Measurements from ENCODE around the gene MBIP.
"Not testable (repeated sequence)": the region's sequence is repeated elsewhere in the genome, so short reads cannot be mapped to it uniquely, and the experiment has no call there.

Gene MBIP

DNA sequence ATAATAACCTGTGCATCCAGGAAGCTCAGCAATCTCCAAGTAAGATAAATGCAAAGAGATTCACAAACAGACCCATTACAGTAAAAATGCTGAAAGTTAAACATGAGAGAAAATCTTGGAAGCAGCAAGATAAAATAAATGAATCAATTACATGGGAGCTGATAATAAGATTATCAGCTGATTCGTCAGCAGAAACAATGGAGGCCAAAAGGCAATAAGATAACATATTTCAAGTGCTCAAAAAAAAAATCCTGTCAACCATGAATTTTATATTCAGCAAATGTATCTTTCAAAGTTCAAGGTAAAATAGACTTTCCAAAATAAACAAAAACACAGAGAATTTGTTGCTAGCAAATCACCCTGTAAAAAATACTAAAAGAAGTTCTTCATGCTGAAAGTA is 36.4 kb upstream of the MBIP start:
- no peak overlapping the region for H3K4me3 ChIP-seq (replicated peaks; ENCODE audit: low read depth, low read length)
- TF ChIP-seq, protein P1, sequence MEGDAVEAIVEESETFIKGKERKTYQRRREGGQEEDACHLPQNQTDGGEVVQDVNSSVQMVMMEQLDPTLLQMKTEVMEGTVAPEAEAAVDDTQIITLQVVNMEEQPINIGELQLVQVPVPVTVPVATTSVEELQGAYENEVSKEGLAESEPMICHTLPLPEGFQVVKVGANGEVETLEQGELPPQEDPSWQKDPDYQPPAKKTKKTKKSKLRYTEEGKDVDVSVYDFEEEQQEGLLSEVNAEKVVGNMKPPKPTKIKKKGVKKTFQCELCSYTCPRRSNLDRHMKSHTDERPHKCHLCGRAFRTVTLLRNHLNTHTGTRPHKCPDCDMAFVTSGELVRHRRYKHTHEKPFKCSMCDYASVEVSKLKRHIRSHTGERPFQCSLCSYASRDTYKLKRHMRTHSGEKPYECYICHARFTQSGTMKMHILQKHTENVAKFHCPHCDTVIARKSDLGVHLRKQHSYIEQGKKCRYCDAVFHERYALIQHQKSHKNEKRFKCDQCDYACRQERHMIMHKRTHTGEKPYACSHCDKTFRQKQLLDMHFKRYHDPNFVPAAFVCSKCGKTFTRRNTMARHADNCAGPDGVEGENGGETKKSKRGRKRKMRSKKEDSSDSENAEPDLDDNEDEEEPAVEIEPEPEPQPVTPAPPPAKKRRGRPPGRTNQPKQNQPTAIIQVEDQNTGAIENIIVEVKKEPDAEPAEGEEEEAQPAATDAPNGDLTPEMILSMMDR (IDR thresholded peaks at IDR 0.05; ENCODE audit: low read depth, low read length, missing control alignments), result no peak
- no peak for DNase-seq (ENCODE audit: extremely low read depth, low read depth)

DNA sequence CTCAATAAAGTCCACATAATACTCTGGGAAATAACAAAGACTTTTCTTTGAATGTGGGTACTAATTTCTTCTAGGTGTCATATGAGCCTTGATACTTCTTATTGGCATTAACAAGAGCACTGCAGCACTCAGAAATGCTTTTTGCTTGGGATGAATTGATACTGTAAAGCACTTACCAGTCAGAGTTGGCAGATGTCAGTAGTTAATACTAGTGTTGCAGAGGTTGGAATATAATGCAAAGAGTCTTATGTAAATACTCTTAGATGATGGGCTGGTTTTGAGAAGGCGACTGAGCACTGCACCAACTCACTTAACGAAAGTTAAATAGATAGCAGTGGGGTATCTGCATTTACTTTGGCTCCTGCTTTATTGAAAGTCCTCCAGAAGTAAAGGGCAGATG is 25.6 kb upstream of the MBIP start:
- DNase-seq (ENCODE audit: extremely low read depth, low read depth), result no peak

DNA sequence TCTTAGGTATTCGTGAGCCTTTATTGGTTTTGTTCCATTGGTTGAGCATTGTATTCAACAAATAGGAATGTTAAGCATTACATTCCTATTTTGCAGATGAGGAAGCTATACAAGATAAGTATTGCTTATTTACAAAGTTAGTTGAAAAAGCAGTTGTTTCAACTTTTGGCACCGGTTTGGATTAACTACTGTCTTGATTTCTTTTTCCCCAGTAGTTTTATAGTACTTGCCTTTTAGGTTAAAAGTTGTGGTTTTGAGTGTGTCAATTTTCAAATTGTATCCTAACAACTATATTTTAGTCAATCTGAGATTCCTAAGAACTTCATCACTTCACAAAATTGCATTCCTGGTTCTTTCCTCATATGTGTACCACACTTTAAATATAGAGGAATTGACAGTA is 23.8 kb upstream of the MBIP start:
- DNase-seq (ENCODE audit: extremely low read depth, low read depth), result no peak

More for the DNA sequence above, 25.6 kb upstream of the MBIP start:
- no peak overlapping the region for H3K4me3 ChIP-seq (replicated peaks; ENCODE audit: low read depth, low read length)
- TF ChIP-seq, protein P1 (IDR thresholded peaks at IDR 0.05; ENCODE audit: low read depth, low read length, missing control alignments), result no peak

DNA sequence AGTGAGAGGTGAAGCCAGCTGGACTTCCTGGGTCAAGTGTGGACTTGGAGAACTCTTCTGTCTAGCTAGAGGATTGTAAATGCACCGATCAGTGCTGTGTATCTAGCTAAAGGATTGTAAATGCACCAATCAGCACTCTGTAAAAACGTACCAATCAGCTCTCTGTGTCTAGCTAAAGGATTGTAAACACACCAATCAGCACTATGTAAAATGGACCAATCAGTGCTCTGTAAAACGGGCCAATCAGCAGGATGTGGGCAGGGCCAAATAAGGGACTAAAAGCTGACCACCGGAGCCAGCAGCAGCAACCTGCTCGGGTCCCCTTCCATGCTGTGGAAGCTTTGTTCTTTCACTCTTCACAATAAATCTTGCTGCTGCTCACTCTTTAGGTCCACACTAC is 21.4 kb upstream of the MBIP start:
- DNase-seq (ENCODE audit: extremely low read depth, low read depth); H3K4me3 ChIP-seq (replicated peaks; ENCODE audit: low read depth, low read length): not testable (repeated sequence)

More for the DNA sequence above, 23.8 kb upstream of the MBIP start:
- no peak overlapping the region for H3K4me3 ChIP-seq (replicated peaks; ENCODE audit: low read depth, low read length)
- TF ChIP-seq, protein P1 (IDR thresholded peaks at IDR 0.05; ENCODE audit: low read depth, low read length, missing control alignments), result no peak

DNA sequence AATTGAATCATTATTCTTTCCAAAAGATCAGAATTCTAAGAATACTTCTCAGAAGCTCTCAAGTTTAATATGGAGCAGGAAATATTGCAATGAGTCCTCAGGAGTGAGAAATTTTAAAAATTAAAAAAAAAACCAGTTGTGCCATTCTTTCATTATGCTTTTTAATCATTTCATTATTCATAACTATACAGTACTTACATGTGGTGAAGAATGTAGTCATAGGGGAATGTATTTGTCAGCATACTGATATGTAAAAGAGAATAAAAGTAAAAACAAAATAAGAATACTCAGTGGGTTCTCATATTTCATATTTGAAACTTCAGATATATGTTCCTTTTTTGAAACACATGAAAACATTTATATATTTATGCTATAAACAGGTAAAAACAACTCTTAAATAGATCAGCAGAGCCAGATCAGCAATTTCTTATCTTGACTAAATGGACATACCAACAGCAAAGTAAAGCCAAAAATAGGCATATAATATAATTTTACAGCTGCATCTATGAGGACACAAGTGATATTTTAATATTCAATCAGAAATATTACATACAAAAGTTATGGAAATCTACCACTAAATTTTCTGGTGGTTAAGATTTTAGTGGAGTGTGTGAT is 19.9 kb upstream of the MBIP start:
- no peak for DNase-seq (ENCODE audit: extremely low read depth, low read depth)

DNA sequence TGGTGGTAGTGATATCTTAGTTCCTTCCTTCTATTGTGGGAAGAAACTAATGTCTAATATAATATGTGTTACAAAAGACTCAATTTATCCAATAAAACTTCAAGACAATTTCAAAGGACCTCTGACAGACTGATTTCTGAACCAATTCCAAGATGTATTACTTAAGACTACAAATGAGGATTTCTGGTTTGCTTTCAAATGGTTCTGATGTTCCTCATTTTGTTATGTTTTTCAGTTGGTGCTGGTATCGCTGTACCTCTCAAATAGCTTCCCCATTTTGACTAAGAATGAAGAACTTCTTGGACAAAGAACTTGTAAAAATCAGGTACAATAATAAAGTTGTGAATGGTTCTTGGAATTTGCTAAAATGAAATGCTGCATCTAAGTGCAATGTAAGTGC is 19.4 kb upstream of the MBIP start:
- H3K4me3 ChIP-seq (replicated peaks; ENCODE audit: low read depth, low read length), result no peak overlapping the region
- DNase-seq (ENCODE audit: extremely low read depth, low read depth), result no peak
- TF ChIP-seq, protein P1 (IDR thresholded peaks at IDR 0.05; ENCODE audit: low read depth, low read length, missing control alignments), result no peak

More for the DNA sequence above, 19.9 kb upstream of the MBIP start:
- no peak overlapping the region for H3K4me3 ChIP-seq (replicated peaks; ENCODE audit: low read depth, low read length)
- TF ChIP-seq, protein P1 (IDR thresholded peaks at IDR 0.05; ENCODE audit: low read depth, low read length, missing control alignments), result no peak

DNA sequence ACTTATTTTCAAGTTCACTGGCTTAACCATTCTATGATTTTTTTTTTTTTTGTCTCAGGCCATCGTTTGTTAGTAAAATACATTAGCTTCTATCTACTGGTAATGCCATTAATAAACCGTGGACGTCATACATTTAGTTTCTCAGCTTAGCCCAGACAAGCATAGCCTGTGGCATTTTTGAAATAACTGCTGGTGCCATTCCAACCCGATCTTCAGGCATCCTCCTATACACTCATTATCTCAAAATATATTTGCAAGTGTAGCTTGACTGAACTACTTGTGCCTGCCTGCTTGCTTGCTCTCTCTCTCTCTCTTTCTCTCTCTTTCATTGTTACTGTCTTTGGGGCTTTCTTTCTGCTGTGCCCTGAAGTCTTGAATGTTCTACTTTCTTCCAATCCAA is 12.7 kb upstream of the MBIP start:
- no peak overlapping the region for H3K4me3 ChIP-seq (replicated peaks; ENCODE audit: low read depth, low read length)
- DNase-seq (ENCODE audit: extremely low read depth, low read depth), result no peak
- TF ChIP-seq, protein P1 (IDR thresholded peaks at IDR 0.05; ENCODE audit: low read depth, low read length, missing control alignments), result no peak

DNA sequence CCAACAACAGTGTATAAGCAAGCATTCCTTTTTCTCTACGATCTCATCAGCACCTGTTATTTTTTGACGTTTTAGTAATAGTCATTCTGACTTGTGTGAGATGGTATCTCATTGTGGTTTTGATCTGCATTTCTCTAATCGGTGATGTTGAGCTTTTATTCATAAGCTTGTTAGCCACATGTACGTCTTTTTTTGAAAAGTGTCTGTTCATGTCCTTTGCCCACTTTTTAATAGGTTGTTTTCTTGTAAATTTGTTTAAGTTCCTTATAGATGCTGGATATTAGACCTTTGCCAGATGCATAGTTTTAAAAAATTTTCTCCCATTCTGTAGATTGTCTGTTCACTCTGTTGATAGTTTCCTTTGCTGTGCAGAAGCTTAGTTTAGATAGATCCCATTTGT is 7.1 kb upstream of the MBIP start:
- H3K4me3 ChIP-seq (replicated peaks; ENCODE audit: low read depth, low read length), result not testable (repeated sequence)

More for the DNA sequence above, 7.1 kb upstream of the MBIP start:
- not testable (repeated sequence) for DNase-seq (ENCODE audit: extremely low read depth, low read depth)
